Stimulated activated CD4-positive, alpha-beta T cell treated with anti-CD3 and anti-CD28 coated beads, Interleukin-4, amount 100 ng/mL, for 24 hours (primary cell): Measurements from ENCODE around the gene TFR2.

Source experiments
- DNase-seq: peaks from one replicate; pipeline ENCODE4 v3.0.0-alpha.2; 2020

The TFR2 gene

DNA sequence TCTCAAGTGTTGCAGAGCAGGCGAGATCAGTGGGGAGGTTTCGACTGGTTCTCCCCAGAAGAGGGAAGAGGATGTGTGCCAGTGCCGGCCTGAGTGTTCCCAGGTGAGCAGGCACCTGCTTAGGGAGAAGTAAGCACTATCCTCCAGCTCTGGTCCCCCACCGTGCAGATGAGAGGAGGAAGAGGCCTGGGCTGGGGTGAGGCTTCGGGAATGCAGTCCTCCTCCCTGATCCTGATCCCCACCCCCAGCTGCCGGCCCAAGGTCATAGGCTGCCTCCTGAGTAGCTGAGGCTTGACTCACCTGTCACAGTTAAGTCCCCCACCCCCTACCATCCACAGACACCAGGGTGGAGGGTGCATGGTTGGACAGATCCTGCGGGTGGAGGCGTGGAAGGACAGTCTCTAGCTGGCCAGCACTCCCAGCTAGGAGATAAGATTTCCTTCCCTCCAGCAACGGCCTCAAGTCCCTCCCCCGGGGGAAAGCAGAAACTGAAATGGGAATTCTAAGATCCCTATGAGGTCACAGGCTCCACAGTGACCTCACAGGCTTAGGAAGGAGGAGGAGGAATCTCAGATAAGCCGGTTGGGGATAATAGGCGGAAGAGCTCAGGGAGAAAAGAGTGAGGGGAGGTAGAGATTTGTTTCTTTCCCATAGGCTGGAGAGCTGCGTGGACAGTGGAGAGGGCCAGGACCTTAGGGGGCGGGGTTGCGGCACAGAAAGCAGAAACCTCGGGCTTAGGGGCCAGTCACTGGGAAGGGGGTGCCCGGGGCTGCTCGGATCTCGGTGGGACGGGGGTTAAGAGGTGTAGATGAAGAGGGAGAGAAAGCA lies 56.5 kb downstream of the TFR2 start:
- DNase-seq = no peak

DNA sequence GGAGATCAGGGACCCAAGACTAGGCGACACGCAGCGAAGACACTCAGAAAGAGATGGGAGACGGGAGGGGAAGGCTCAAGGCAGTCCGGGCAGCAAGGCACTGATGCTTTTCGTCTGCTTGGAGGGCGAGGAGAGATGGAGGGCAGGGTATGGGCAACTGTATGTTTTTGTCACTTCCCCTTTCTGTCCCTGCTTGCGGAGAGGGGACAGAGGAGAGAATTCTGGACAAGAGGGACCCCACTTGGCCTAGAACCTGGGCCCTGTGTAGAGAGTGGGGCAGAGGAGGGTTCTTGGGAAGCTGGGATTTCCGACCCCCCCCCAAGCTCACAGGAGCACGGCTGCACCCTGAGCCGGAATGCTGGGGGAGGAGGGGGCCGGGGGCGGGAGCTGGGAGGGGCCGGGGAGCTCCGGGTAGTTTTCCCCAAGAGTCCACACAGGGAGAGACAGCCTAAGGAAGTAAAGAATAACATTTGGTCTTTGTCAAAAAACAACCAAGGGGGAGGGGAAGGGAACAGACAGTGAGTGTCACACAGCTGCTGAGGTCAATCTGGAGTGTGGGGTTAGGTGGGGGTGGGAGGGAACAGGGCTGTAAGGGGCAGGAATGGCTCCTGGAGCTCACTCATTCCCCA lies 57.2 kb downstream of the TFR2 start:
- no peak for DNase-seq

DNA sequence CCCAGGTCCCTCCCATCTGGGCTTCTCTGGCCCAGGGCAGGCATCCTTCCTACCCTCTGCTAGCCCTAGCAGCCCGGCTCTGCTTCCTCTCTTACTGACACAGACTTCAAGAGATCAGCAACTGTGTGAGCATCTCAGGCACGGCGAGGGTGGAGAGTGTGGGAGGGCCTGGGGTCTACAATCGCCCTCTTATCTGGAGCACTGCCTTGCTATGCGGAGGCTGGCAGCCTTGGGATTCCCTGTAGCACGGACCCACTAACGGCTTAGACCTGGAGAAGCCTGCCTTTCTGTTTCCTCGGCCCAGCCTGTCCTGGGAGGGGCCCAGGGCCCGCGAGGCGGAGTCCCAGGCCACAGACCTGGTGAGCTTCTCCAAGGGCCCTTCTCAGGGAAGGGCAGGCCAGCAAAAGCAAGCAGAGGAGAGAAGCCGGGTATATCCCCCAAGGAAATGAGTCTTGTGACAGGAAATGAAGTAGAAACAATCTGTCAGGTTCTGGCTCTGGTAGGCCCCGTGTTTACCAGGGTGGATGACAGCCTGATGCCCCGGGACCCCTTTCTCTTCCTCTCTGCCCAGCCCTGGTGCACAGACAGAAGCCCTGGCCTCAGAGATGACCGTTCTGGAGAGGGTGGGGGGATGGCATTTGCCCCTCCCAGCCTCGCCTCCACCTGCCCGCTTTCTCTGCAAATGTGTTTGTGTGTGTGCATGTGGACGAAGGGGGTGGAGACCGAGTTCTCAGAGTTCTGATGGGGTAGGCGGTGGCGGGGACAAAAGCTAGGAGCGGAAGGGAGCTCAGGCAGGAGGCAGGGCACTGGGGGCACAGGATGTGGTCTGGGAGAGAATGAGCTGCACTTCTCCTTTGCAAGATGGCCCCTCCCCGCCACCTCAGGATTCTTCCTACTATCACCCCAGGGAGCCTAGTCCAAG lies 58.0 kb downstream of the TFR2 start:
- peak; percentile 72 for DNase-seq

DNA sequence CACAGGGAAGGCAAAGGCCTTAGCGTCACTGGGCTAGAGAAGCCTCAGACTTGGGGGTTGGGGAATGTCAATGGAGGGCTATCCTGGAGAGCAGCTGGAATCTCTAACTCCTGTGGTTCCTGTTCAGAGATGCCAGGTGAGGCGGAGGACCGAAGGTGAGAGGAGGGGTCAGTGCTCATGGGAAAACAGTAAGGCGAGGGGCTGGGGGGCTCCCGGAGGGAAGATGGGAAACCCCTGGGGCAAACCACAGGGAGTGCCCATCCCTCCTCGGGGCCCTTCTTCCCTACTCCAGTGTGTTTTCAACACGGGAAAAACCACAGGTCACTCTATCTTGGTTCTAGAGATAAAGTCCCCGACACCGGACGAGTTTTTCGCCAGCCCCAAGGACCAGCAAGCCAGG lies 58.7 kb downstream of the TFR2 start:
- DNase-seq = no peak

DNA sequence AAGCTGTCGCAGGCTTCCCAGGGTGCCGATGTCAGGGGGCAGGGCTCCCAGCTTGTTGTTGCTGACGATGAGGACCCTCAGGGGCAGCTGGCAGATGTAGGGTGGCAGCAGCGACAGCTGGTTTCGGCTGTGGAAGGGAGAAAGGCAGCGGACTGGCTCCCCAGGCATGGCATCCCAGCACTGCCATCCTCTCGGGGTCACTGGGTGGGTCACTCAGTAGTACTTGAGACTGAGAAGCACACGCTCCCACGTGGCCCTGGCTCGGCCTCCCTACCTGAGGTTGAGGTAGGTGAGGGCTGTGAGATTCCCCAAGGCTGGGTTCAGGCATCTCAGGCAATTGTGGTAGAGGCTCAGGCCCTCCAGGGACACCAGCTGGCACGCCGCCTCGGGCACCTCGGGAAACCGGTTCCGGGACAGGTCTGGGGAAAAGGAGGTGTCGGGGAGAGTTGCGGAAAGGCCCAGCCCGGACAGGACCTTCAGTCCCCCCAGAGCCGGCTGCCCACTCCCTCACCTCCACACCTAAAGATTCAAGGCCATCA lies 59.2 kb downstream of the TFR2 start:
- DNase-seq = no peak

DNA sequence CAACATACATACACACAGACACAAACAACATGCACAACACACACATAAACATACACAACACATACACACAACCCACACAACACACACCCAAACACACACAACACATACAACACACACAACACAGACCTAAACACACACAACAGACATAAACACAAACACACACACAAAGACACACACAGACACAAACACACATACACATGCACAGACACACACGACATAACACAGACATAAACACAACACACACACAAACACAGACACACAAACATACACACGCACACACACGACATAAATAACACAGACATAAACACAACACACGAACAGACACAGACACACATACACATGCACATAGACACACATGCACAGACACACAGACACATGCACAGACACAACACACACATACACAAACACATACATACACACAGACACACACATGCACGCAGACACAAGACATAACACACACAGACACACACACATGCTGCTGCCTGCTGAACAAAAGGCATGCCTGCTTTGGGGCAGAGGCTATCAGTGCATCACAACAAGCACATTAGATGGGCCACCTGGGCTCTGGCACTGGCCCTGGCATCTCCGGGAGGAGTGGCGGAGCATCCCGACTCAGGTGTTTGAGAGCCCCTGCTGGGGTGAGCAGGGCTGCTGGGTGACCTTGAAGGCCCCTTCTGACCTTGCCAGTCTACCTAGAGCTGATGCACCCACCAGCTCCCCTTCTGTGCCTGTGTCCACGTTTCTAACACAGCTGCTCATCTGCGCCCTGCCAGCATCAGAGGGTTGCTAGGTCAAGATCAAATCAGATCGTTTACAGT lies 60.7 kb downstream of the TFR2 start:
- no peak for DNase-seq

DNA sequence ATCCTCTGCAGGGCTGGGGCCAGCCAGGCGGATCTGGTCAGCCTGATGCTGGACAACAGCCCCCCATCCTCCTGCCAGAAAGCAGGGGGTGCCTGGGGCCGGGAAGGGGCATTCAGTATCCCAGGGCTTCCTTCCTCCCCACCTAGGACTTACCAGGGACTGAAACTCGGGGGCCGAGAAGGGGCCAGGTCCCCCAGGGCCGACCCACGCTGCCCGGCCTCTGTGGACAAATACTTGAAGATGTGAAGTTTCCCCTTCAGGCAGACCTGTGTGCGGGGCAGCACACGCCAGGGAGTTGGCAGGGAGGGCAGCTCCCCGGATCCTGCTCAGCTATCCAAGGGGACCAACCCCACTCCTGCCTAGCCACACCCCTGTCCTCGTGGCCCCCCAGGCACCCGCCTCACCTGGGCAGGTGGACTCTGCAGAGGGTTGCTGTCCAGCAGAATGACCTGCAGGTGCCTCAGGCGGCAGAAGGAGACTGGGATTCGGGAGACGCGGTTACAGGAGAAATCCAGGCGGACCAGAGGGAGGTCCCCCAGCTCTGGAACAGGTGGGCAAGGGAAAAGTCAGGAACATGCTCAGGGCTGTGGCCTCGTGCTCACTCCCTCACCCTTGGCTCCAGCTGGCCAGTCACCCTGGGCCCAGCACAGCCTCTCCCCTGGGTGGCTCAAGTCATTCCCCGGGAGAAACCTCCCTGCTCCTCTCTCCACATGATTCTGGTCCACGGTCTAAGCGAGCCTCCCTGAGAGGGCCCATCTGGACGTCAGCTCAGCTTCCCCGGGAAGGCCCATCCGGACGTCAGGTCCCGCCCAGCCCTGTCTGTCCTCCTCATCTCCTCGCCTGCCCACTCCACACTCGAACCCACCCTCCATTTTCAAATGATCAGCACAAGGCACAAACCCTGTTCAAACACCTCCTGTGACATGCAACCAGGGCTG lies 62.8 kb downstream of the TFR2 start:
- no peak for DNase-seq

- no peak for DNase-seq
Measured at GRCh38 chr7:100577507-100577906, 63.8 kb downstream of the TFR2 start.

DNA sequence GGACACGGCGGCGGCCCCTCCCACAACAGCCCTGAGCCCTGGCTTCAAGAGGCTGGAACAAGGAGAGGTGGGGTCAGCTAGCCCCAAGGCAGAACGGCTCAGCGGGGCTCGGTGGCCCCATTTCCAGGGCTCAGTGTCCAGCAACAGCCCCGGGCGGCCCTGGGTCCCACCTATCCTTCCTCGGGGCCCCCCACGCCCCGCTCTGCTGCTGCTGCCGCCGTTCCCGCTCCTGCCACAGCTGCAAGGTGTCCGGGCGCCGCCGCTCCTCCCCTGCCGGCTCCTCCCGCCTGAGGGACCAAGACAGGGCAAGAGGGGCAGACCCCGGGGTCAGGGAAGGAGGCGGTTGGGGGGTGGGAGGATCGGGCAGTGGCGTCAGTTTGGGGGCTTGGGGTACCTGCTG lies 64.2 kb downstream of the TFR2 start:
- no peak for DNase-seq

- DNase-seq = no peak
Measured at GRCh38 chr7:100576384-100576993, 64.9 kb downstream of the TFR2 start.

- DNase-seq = no peak
Measured at GRCh38 chr7:100575746-100576383, 65.5 kb downstream of the TFR2 start.

GRCh38 chr7:100575206-100575631 lies 66.1 kb downstream of the TFR2 start:
- DNase-seq = no peak

- DNase-seq = no peak
Measured at GRCh38 chr7:100574362-100575205, 66.8 kb downstream of the TFR2 start.

- no peak for DNase-seq
Measured at GRCh38 chr7:100573691-100574361, 67.5 kb downstream of the TFR2 start, which contains the start of gene SAP25. SAP25 (minus strand) TSS chr7:100573900; CDS start chr7:100573742, 158 bp downstream.

DNA sequence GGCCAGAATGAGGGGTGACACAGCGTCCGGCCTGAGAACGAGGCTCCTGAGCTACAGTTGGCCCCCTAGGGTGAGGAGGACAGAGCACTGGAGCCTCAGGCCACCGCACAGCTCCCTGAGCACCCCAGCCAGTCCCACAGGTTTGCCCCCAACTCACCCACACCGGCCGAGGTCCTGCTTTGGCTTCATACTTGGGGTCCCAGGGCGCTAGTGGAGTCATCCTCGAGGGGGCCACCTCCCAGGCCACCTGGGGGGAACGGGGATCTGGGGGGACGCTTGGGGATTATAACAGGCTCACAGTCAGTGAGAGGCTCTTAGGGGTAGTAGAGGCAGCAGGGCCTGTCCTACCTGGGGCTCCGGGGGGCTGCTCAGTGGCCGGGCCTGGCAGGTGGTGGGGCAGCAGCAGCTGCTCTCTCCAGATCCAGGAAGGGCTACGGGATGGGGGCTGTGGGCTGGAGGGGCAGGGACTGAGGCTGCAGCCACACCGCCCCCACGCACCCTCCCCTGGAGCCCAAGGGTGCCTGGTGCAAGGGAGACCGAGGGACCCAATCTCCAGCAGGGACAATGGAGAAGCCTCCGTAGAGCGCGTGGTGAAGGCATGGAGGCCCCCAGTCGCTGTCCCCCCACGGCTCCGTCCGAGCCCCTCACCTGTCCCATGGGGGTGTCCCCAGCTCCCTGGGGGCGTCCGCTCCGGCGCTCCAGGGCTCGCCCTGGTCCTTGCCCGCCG lies 68.2 kb downstream of the TFR2 start:
- DNase-seq = no peak

- DNase-seq = no peak
Measured at GRCh38 chr7:100572281-100572948, 68.9 kb downstream of the TFR2 start.

- no peak for DNase-seq
Measured at GRCh38 chr7:100571829-100572116, 69.6 kb downstream of the TFR2 start.
